GM23338 (cell line): ENCODE results near the gene SF3B2.

ENCODE experiments used
- CREB1 ChIP-seq: fragments of 250-450 bp; sonication (Bioruptor Pico); IDR thresholded peaks from 2 replicates; pipeline ENCODE4 v1.5.0; 2020; ENCODE audit warnings: low read depth, mild to moderate bottlenecking, moderate library complexity
- CTCF ChIP-seq, 2 experiments: fragments of 200-600 bp in 1 of 2; sonication (generic) in 1 of 2; conservative IDR thresholded peaks; 2 replicates each; pipeline versions ENCODE4 v1.5.1 to v1.6.1; 2016 to 2017; ENCODE audit warnings: antibody characterized with exemption in 2 of 2, low read depth in 2 of 2, mild to moderate bottlenecking in 2 of 2, moderate library complexity in 1 of 2
- EZH2 ChIP-seq: fragments of 200-600 bp; sonication (generic); IDR thresholded peaks from one replicate; pipeline ENCODE4 v1.8.0; 2017; ENCODE audit warnings: antibody characterized with exemption, mild to moderate bottlenecking, low read depth; ENCODE audit not compliant: unreplicated experiment
- EZH2phosphoT487 ChIP-seq: fragments of 200-600 bp; sonication (generic); IDR thresholded peaks from one replicate; pipeline ENCODE4 v1.8.1; 2018; ENCODE audit warnings: antibody characterized with exemption; ENCODE audit not compliant: unreplicated experiment
- JUNB ChIP-seq: IDR thresholded peaks from one replicate; pipeline ENCODE4 v1.6.1; 2016; ENCODE audit warnings: antibody characterized with exemption; ENCODE audit not compliant: unreplicated experiment
- NANOG ChIP-seq: IDR thresholded peaks from 2 replicates; pipeline ENCODE4 v1.6.1; 2016; ENCODE audit warnings: antibody characterized with exemption, borderline replicate concordance
- POLR2AphosphoS5 ChIP-seq: IDR thresholded peaks from 2 replicates; pipeline ENCODE4 v1.6.1; 2016; ENCODE audit warnings: antibody characterized with exemption, low read depth
- ZNF331 ChIP-seq: fragments of 250-450 bp; sonication (Bioruptor Pico); IDR thresholded peaks from 2 replicates; pipeline ENCODE4 v1.5.0; 2020; ENCODE audit warnings: low read depth, mild to moderate bottlenecking, moderate library complexity
- TF ChIP-seq, protein P1 (sequence below): IDR thresholded peaks from one replicate; pipeline ENCODE4 v1.6.1; 2018; ENCODE audit warnings: antibody characterized with exemption; ENCODE audit not compliant: unreplicated experiment
- TF ChIP-seq, protein P2 (sequence below): IDR thresholded peaks from 2 replicates; pipeline ENCODE4 v1.6.1; 2016; ENCODE audit warnings: antibody characterized with exemption
- TF ChIP-seq, protein P3 (sequence below): fragments of 250-450 bp; sonication (Bioruptor Pico); IDR thresholded peaks from 2 replicates; pipeline ENCODE4 v1.5.0; 2020; ENCODE audit warnings: mild to moderate bottlenecking, moderate library complexity

DNA sequence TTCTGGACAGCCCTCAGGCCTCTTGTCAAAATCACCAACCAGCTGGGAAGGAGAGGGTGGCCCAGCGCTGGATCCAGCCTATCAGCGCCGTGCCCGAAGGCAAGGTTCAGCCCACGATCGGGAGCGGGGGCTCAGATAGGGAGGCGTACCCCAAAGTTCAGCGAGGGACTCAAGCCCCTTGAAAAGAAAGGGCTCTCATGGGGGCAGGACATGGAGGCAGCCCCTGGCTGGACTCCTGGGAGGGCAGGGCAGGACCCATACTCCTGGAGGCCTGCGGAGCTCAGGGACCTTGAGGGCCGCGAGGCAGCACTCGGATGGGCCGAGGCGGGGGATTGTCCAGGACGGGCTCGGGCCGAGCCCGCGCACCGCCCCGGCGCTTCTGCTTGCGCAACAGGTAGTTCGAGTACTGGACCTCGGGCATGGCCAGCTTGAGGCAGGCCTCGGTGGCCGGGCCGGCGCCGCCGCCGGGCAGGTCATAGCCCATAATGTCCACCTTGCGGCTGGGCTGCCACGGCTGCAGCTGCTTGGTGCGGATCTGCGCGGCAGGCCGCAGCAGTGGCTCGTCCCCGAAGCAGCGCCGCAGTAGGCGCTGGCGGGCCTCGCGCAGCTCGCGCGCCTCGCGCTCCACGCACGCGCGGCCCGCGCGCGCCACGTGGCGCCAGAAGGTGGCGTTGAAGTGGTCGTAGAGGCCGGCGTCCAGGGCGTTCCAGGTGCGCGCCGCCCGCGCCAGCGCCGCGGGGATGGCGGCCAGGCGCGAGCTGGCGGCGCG, 9.8 kb upstream of the SF3B2 start:
- TF ChIP-seq CTCF (conservative IDR thresholded peaks at IDR 0.05; ENCODE audit: low read depth in 2 of 2) = no peak
- no peak for TF ChIP-seq ZNF331
- no peak for TF ChIP-seq POLR2AphosphoS5
- no peak for TF ChIP-seq EZH2
- no peak for TF ChIP-seq EZH2phosphoT487
- TF ChIP-seq, protein P1, sequence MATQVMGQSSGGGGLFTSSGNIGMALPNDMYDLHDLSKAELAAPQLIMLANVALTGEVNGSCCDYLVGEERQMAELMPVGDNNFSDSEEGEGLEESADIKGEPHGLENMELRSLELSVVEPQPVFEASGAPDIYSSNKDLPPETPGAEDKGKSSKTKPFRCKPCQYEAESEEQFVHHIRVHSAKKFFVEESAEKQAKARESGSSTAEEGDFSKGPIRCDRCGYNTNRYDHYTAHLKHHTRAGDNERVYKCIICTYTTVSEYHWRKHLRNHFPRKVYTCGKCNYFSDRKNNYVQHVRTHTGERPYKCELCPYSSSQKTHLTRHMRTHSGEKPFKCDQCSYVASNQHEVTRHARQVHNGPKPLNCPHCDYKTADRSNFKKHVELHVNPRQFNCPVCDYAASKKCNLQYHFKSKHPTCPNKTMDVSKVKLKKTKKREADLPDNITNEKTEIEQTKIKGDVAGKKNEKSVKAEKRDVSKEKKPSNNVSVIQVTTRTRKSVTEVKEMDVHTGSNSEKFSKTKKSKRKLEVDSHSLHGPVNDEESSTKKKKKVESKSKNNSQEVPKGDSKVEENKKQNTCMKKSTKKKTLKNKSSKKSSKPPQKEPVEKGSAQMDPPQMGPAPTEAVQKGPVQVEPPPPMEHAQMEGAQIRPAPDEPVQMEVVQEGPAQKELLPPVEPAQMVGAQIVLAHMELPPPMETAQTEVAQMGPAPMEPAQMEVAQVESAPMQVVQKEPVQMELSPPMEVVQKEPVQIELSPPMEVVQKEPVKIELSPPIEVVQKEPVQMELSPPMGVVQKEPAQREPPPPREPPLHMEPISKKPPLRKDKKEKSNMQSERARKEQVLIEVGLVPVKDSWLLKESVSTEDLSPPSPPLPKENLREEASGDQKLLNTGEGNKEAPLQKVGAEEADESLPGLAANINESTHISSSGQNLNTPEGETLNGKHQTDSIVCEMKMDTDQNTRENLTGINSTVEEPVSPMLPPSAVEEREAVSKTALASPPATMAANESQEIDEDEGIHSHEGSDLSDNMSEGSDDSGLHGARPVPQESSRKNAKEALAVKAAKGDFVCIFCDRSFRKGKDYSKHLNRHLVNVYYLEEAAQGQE = no peak
- TF ChIP-seq CREB1 = no peak
- TF ChIP-seq, protein P2, sequence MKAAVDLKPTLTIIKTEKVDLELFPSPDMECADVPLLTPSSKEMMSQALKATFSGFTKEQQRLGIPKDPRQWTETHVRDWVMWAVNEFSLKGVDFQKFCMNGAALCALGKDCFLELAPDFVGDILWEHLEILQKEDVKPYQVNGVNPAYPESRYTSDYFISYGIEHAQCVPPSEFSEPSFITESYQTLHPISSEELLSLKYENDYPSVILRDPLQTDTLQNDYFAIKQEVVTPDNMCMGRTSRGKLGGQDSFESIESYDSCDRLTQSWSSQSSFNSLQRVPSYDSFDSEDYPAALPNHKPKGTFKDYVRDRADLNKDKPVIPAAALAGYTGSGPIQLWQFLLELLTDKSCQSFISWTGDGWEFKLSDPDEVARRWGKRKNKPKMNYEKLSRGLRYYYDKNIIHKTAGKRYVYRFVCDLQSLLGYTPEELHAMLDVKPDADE = no peak
- TF ChIP-seq, protein P3, sequence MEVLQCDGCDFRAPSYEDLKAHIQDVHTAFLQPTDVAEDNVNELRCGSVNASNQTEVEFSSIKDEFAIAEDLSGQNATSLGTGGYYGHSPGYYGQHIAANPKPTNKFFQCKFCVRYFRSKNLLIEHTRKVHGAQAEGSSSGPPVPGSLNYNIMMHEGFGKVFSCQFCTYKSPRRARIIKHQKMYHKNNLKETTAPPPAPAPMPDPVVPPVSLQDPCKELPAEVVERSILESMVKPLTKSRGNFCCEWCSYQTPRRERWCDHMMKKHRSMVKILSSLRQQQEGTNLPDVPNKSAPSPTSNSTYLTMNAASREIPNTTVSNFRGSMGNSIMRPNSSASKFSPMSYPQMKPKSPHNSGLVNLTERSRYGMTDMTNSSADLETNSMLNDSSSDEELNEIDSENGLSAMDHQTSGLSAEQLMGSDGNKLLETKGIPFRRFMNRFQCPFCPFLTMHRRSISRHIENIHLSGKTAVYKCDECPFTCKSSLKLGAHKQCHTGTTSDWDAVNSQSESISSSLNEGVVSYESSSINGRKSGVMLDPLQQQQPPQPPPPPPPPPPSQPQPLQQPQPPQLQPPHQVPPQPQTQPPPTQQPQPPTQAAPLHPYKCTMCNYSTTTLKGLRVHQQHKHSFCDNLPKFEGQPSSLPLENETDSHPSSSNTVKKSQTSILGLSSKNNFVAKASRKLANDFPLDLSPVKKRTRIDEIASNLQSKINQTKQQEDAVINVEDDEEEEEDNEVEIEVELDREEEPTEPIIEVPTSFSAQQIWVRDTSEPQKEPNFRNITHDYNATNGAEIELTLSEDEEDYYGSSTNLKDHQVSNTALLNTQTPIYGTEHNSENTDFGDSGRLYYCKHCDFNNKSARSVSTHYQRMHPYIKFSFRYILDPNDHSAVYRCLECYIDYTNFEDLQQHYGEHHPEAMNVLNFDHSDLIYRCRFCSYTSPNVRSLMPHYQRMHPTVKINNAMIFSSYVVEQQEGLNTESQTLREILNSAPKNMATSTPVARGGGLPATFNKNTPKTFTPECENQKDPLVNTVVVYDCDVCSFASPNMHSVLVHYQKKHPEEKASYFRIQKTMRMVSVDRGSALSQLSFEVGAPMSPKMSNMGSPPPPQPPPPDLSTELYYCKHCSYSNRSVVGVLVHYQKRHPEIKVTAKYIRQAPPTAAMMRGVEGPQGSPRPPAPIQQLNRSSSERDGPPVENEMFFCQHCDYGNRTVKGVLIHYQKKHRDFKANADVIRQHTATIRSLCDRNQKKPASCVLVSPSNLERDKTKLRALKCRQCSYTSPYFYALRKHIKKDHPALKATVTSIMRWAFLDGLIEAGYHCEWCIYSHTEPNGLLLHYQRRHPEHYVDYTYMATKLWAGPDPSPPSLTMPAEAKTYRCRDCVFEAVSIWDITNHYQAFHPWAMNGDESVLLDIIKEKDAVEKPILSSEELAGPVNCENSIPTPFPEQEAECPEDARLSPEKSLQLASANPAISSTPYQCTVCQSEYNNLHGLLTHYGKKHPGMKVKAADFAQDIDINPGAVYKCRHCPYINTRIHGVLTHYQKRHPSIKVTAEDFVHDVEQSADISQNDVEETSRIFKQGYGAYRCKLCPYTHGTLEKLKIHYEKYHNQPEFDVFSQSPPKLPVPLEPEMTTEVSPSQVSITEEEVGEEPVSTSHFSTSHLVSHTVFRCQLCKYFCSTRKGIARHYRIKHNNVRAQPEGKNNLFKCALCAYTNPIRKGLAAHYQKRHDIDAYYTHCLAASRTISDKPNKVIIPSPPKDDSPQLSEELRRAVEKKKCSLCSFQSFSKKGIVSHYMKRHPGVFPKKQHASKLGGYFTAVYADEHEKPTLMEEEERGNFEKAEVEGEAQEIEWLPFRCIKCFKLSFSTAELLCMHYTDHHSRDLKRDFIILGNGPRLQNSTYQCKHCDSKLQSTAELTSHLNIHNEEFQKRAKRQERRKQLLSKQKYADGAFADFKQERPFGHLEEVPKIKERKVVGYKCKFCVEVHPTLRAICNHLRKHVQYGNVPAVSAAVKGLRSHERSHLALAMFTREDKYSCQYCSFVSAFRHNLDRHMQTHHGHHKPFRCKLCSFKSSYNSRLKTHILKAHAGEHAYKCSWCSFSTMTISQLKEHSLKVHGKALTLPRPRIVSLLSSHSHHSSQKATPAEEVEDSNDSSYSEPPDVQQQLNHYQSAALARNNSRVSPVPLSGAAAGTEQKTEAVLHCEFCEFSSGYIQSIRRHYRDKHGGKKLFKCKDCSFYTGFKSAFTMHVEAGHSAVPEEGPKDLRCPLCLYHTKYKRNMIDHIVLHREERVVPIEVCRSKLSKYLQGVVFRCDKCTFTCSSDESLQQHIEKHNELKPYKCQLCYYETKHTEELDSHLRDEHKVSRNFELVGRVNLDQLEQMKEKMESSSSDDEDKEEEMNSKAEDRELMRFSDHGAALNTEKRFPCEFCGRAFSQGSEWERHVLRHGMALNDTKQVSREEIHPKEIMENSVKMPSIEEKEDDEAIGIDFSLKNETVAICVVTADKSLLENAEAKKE (CRISPR knock-in tag) = no peak
- TF ChIP-seq JUNB = no peak
- no peak for TF ChIP-seq NANOG
